ENCODE measurements around the gene PRORP.

DNA sequence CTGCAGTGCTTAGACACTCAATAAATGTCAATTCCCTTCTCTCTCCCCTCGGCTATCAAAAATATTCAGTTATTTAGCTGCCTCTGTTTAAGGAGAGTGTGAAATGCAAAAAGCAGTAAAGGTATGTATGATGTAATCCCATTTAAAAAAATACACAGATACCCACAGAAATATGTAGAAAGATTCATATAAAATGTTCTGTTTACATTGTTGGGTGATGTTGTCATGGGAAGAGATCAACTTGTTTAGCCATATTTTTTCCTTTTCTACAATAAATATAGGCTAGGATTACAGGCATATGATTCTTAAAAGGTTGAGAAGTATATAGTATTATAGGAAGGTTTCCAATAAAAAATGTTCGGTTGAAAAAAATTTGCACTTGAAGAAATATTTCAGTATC lies 8.3 kb upstream of the PRORP start:
- TF ChIP-seq, protein P1, sequence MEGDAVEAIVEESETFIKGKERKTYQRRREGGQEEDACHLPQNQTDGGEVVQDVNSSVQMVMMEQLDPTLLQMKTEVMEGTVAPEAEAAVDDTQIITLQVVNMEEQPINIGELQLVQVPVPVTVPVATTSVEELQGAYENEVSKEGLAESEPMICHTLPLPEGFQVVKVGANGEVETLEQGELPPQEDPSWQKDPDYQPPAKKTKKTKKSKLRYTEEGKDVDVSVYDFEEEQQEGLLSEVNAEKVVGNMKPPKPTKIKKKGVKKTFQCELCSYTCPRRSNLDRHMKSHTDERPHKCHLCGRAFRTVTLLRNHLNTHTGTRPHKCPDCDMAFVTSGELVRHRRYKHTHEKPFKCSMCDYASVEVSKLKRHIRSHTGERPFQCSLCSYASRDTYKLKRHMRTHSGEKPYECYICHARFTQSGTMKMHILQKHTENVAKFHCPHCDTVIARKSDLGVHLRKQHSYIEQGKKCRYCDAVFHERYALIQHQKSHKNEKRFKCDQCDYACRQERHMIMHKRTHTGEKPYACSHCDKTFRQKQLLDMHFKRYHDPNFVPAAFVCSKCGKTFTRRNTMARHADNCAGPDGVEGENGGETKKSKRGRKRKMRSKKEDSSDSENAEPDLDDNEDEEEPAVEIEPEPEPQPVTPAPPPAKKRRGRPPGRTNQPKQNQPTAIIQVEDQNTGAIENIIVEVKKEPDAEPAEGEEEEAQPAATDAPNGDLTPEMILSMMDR (IDR thresholded peaks at IDR 0.05) = no peak
- TF ChIP-seq POLR2AphosphoS5 (IDR thresholded peaks at IDR 0.05) (no peak), POLR2A (IDR thresholded peaks at IDR 0.05) (no peak)

Data from prostate gland (tissue), 2 donors.